GM21576 (cell line): Measurements from ENCODE around the gene ETS2.

Source experiments
- ATAC-seq: cut with Tn5 transposase; IDR thresholded peaks from one replicate; pipeline ENCODE4 v1.9.1; 2021; ENCODE audit warnings: mild to moderate bottlenecking, moderate library complexity; ENCODE audit not compliant: unreplicated experiment

The ETS2 gene

GRCh38 chr21:38805328-38806152 is at the start of gene ETS2:
Gene ETS2, plus strand, starts transcription at chr21:38805929. Its CDS starts 4,106 bp downstream, at chr21:38810035.
- ATAC-seq = peak; percentile 70

- ATAC-seq = no peak
Observed at GRCh38 chr21:38756746-38757145, 49.0 kb upstream of the ETS2 start.

- ATAC-seq = no peak
Observed at GRCh38 chr21:38758501-38759214, 47.1 kb upstream of the ETS2 start.

DNA sequence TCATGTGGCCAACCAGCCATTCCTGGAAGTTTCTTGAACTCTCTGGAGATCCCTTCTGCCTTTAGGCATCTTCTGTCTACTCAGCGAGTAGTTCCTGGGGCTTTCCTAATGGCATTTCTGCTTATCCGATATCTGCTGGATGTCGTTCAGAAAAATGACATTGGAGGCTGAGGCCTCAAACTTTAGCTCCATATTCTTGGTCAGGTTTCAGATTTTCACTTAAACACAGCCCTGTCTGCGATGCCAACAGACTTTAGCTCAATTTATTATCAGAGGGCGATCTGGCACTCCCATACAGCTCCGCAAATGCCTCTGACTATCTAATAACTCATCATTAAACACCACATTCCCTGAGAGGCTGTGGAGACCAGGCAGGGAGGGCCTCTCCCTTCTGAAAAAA is 46.3 kb upstream of the ETS2 start:
- ATAC-seq = no peak

DNA sequence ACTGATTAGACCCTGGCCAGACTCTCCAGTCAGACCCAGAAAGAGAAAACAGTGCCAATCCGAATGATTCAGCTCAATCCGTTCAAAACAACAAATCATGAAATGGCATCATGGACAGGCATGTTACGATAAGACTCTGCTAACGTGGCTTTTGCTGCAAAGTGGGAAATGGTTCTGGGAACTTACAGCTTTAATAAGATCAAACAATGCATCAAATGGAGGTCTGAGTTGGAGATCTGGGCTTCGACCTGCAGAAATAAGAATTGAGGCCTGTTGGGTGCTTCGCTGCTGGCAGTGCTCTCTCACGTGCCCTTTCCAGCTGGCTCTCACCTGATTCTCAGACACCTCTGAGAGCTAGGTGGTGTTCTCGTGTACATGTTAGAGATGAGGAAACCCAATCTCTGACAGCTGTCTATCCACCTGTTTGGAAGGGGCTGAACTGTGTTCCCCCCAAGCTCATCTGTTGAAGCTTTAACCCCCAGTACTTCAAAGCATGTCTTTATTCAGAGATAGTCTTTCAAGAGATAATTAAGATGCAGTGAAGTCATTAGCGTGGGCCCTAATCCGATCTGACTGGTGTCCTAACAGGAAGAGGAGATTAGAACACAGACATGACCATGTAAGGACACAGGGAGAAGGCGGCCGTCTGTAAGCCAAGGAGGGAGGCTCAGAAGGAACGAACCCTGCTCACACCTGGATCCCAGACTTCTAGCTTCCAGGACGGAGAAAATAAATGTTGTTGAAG is 45.5 kb upstream of the ETS2 start:
- no peak for ATAC-seq

GRCh38 chr21:38760762-38761155 is 45.0 kb upstream of the ETS2 start:
- no peak for ATAC-seq

DNA sequence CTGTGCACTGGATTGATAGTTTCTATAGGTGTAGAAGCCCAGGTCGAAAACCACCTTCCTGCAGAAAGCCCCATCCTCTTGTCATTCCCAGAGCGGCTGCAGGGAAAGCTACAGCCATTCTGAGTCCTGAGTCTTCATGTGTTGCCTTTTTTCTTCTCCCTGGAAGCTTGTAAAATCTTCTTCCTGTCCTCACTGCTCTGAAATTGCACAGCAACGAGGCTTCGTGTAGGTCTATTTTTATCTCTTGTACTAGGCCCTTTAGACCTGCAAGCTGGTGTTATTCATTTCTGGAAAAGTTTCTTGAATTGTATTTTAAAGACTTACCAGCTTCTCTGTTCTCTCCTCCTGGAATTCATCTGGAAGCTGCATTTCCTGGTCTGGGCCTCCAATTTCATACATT is 44.2 kb upstream of the ETS2 start:
- ATAC-seq = no peak

DNA sequence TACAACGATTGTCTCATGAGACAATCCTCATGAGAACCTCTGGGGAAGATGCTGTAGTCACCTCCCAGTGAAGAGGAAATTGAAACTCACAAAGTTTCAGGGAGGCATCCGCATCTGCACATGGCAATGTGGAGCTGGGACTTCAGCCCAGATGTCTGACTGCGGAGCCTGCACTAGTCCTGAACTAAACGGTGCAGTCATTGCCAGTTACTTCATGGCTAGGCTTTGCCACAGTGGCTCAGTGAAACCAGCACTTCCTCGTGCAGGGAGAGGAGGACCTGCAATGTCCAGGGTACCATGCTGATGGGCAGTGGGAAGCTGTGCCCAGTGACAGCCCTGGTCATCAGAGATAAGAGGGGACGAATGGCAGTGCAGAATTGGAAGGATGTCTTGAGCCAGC is 40.7 kb upstream of the ETS2 start:
- no peak for ATAC-seq

DNA sequence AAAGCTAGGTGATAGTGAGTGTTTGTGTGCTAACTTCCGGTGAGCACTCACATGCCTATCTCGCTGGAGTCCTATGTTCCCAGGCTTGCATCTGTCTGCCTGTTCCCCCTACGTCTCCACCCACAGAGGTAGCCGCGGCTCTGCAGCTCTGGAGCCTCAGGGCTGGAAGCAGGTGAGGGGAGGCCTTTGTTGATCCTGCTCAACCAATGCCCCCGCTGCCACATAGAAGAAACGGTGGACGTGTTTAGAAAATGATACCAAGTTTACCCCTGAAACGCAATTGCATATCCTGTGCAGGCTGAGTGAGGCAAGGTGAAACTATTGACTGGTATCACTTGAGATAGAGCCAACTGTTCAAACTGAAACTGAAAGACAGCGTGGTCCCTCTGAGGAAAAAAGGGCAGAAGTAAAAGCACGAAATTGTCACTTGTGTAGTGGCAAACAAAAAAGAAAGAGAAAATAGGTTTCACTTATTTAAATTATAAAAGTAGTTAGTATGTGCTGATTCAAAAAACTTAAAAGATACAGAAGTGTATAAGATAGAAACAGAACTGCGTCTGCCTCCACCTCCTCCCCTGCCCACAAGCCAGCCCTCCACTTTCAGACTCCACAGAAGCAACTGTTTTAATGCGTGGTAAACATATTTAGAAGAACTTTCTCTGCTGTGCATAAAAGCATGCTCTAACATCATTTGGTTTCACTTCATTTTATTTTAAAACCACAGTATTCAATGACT is 38.6 kb upstream of the ETS2 start:
- peak; percentile 90 for ATAC-seq

DNA sequence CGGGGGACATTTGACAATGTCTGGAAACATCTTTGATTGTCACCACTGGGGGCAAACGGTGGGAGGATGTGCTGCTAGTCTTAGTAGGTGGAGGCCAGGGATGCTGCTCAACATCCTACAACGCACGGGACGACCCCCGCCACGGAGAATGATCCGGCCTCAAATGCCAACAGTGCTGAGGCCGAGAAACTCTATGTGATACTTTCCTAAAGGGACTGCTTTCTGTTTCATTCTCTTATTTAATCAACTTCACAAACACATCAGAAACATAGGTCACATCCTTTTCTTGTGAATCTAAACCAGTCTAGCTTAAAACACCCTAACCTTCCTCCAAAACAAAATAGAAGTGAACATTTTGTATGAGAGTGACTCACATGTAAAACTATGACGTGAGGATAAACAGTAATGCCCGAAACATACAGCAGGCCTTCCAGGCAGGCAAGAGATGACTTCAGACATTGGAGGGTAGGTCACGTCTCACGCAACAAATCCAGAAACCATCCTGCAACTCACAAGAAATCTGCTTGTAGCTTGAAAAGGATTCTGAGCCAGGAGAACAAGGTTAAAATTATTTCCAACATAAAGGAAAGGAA is 37.2 kb upstream of the ETS2 start:
- ATAC-seq = no peak

GRCh38 chr21:38769191-38769780 is 36.4 kb upstream of the ETS2 start:
- ATAC-seq = no peak

DNA sequence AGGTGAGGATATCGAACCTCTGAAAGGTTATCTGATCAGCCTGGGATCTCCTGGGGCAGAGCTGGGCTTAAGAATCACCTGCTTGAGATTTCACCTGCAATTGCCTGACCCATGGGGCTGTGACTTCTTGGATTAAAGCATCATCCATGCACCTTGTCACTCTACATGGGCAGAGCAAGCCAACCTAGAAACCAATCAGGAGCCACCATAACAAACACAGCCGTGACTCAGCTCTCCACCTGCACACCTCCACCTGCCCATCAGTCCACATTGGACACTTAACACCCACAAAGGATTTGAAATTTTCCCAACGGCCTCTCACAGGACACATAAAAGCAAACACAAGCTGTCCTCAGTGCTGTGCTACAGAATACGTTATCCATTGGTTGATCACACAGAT is 35.1 kb upstream of the ETS2 start:
- no peak for ATAC-seq

GRCh38 chr21:38771536-38771935 is 34.2 kb upstream of the ETS2 start:
- no peak for ATAC-seq

GRCh38 chr21:38772646-38773045 is 33.1 kb upstream of the ETS2 start:
- ATAC-seq = no peak

GRCh38 chr21:38773099-38774061 is 32.3 kb upstream of the ETS2 start:
- no peak for ATAC-seq

DNA sequence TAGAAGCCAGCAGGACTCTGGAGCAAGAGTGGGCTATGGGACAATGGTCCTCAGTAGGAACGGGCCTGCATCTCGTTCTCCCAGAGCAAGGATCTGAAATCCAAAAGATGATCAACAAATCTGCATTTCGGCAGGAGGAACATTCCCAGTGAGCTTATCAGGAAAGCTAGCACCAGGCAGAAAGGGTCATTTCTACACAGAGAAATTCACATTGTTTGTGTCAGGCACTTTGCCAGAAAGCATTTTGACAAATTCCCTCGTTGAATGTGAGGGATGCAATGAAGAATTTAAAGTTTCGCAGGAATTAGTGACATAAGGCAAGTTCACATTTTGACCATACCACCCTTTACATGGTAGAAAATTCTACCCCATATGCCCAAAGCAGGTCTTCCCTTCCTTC is 31.6 kb upstream of the ETS2 start:
- ATAC-seq = no peak

DNA sequence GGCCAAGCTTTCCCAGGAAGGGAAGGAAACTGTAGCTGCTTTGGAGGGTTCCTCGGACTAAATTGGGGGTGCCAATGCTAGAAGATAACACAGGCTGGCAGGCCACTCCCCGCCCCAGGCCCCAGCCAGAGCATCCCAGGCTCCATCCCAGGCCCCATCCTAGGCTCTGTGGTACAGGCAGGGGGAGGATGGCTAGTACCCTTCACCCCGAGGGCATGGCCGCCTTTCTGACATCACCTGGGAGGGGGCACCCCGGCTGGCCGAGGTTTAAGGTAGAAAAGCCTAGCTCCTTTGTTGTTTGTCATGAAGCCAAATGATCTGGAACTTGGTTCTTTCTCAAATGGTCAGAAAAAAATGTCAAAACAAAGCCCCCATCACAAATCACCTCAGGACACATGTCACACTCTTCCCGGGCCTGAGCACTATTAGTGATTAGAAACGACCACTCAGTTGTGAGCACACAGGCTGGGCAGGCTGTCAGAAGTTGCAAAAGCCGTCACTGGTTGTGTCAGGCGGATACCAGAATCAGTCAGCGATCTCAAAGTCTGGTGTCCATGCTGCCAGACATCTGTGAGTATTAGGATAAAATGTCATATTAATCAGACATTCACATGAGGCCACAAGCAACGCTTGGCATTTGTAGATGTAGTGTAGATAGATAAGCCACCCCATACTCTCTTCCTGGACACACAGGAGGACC is 31.0 kb upstream of the ETS2 start:
- no peak for ATAC-seq

GRCh38 chr21:38775733-38776132 is 30.0 kb upstream of the ETS2 start:
- no peak for ATAC-seq
